ENCODE measurements around the gene MYEF2.

MYEF2 gene

DNA sequence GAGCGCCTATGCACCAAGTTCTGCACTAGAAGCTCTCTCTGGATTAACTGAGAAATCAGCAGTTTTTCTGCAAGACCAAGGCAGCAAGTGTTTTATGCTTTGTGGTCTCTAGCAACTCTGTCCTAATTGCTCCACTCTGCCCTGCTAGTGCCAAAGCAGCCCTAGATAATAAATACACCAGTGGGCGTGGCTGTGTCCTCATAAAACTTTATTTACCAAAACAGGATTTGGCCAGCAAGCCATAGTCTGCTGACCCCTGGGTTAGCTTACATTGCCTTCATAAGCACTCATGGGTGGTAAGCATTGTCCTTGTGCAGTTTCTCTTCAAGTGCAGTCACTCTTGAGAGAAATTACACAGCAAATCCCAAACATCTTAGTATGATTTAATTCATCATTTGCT is 88.0 kb downstream of the MYEF2 start:
- H3K4me3 ChIP-seq: no peak overlapping the region
- no peak overlapping the region for H3K9ac ChIP-seq (ENCODE audit: insufficient read length)
- H3K36me3 ChIP-seq (ENCODE audit: insufficient read depth, low read length): no peaks in the 10 kb centered on the region
- H3K27ac ChIP-seq: no peak overlapping the region
- no peaks in the 10 kb centered on the region for H3K9me3 ChIP-seq (ENCODE audit: low read depth, low read length)
- TF ChIP-seq POLR2AphosphoS5 (IDR thresholded peaks at IDR 0.05; ENCODE audit: borderline replicate concordance, low read depth, low read length): no peak
- TF ChIP-seq FOXP2 (optimal IDR thresholded peaks at IDR 0.05; ENCODE audit: control extremely low read depth, extremely low read length, insufficient read depth): no peak
- no peak for TF ChIP-seq EZH2 (IDR thresholded peaks at IDR 0.05)
- DNase-seq (ENCODE audit: low read depth, low spot score): no peak

DNA sequence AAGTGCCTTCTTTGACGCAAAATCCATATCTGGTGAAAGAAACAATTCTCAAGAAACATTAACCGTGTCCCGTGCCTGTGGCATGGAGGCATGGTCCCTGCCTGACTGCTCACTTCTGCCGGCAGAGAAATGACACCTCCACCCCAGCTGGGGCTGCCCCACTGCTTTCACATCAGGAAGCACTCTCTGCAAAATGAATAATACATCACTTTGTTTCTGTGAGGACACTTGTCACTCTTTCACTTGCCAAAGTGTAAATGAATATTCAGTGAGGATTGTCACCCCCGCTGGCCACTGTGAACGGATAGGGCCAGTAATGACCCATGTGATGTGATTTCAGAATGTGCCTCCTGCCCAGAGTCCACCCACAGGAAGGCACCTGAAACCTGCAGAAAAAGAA is 88.4 kb downstream of the MYEF2 start:
- Histone ChIP-seq H3K36me3 (ENCODE audit: insufficient read depth, low read length) (no peaks in the 10 kb centered on the region), H3K4me3 (no peak overlapping the region), H3K9me3 (ENCODE audit: low read depth, low read length) (no peaks in the 10 kb centered on the region), H3K27ac (no peak overlapping the region), H3K9ac (ENCODE audit: insufficient read length) (no peak overlapping the region)
- no peak for TF ChIP-seq POLR2AphosphoS5 (IDR thresholded peaks at IDR 0.05; ENCODE audit: borderline replicate concordance, low read depth, low read length)
- TF ChIP-seq FOXP2 (optimal IDR thresholded peaks at IDR 0.05; ENCODE audit: control extremely low read depth, extremely low read length, insufficient read depth): no peak
- TF ChIP-seq EZH2 (IDR thresholded peaks at IDR 0.05): no peak
- DNase-seq (ENCODE audit: low read depth, low spot score): no peak

DNA sequence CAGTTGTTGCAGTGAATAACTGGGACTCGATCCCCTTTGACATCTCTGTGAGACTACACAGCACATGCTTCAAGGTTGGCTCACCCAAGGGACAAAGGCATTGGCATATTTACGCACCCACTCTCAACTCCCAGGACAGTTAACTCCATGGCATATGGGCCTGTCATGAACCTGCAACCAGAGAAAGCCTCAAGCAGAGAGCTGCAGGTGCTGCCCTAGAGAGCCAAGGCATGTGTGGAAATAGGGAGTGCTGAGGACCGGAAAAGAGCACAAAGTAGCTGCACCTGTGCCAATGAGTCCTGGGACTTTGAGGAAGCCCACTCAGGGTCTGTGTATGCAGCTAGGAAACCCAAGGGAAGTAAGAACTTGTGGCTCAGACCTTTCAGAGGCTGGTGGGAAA is 90.3 kb downstream of the MYEF2 start:
- DNase-seq (ENCODE audit: low read depth, low spot score): no peak
- TF ChIP-seq EZH2 (IDR thresholded peaks at IDR 0.05) (no peak), FOXP2 (optimal IDR thresholded peaks at IDR 0.05; ENCODE audit: control extremely low read depth, extremely low read length, insufficient read depth) (no peak), POLR2AphosphoS5 (IDR thresholded peaks at IDR 0.05; ENCODE audit: borderline replicate concordance, low read depth, low read length) (no peak)
- no peaks in the 10 kb centered on the region for H3K36me3 ChIP-seq (ENCODE audit: insufficient read depth, low read length)
- H3K4me3 ChIP-seq: no peak overlapping the region
- H3K9me3 ChIP-seq (ENCODE audit: low read depth, low read length): no peaks in the 10 kb centered on the region
- H3K27ac ChIP-seq: no peak overlapping the region
- H3K9ac ChIP-seq (ENCODE audit: insufficient read length): no peak overlapping the region

GRCh38 chr15:48086576-48086975 is 91.5 kb downstream of the MYEF2 start:
- H3K9ac ChIP-seq (ENCODE audit: insufficient read length): no peak overlapping the region
- H3K4me3 ChIP-seq: peak overlapping the region; percentile 17; the same call in 1 of the 2 replicates
- no peaks in the 10 kb centered on the region for H3K36me3 ChIP-seq (ENCODE audit: insufficient read depth, low read length)
- no peaks in the 10 kb centered on the region for H3K9me3 ChIP-seq (ENCODE audit: low read depth, low read length)
- H3K27ac ChIP-seq: no peak overlapping the region
- TF ChIP-seq FOXP2 (optimal IDR thresholded peaks at IDR 0.05; ENCODE audit: control extremely low read depth, extremely low read length, insufficient read depth) (no peak), EZH2 (IDR thresholded peaks at IDR 0.05) (no peak), POLR2AphosphoS5 (IDR thresholded peaks at IDR 0.05; ENCODE audit: borderline replicate concordance, low read depth, low read length) (no peak)
- DNase-seq (ENCODE audit: low read depth, low spot score): peak; percentile 16

DNA sequence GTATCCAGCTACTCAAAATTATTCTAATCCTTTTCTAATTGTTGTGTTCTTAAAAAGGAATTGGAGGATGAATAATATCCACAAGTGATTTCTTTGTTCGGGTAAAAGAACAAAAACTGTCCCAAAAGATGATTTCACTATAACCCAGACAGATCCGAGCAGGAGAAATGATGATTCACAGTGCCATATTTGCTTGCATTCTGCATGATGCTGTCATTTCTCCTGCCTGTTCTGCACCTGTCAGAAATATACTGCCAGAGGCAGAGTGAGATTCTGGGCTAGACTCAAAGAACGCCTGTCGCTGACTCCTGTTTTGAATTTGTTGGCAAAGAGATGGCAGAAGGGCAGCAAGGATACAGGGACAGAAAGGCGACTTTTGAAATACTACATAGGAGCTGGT is 92.0 kb downstream of the MYEF2 start:
- Histone ChIP-seq H3K27ac (no peak overlapping the region), H3K9me3 (ENCODE audit: low read depth, low read length) (no peaks in the 10 kb centered on the region), H3K4me3 (peak overlapping the region; percentile 17; the same call in 1 of the 2 replicates), H3K9ac (ENCODE audit: insufficient read length) (no peak overlapping the region), H3K36me3 (ENCODE audit: insufficient read depth, low read length) (no peaks in the 10 kb centered on the region)
- DNase-seq (ENCODE audit: low read depth, low spot score): no peak
- TF ChIP-seq EZH2 (IDR thresholded peaks at IDR 0.05): no peak
- TF ChIP-seq FOXP2 (optimal IDR thresholded peaks at IDR 0.05; ENCODE audit: control extremely low read depth, extremely low read length, insufficient read depth): no peak
- TF ChIP-seq POLR2AphosphoS5 (IDR thresholded peaks at IDR 0.05; ENCODE audit: borderline replicate concordance, low read depth, low read length): no peak

DNA sequence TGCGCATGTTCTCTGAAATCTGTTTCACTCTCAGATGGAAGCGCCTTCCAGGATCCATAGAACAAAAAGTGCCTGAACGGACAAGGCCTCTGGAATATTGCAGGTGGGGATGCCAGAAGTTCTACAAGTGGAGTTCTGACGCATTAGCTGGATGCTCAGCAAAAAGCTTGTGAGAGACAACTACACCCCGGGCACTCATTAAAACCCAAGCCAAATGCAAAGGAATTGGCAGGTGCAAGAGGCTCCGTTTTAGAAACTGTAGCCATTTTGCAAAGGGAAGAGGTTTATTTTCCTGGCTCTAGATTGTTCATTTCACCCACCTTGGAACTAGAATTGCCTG is 92.5 kb downstream of the MYEF2 start:
- H3K9ac ChIP-seq (ENCODE audit: insufficient read length): no peak overlapping the region
- H3K9me3 ChIP-seq (ENCODE audit: low read depth, low read length): no peaks in the 10 kb centered on the region
- DNase-seq (ENCODE audit: low read depth, low spot score): no peak
- no peak overlapping the region for H3K27ac ChIP-seq
- H3K4me3 ChIP-seq: no peak overlapping the region
- no peak for TF ChIP-seq EZH2 (IDR thresholded peaks at IDR 0.05)
- no peak for TF ChIP-seq POLR2AphosphoS5 (IDR thresholded peaks at IDR 0.05; ENCODE audit: borderline replicate concordance, low read depth, low read length)
- TF ChIP-seq FOXP2 (optimal IDR thresholded peaks at IDR 0.05; ENCODE audit: control extremely low read depth, extremely low read length, insufficient read depth): no peak
- no peaks in the 10 kb centered on the region for H3K36me3 ChIP-seq (ENCODE audit: insufficient read depth, low read length)

- H3K9ac ChIP-seq (ENCODE audit: insufficient read length): no peak overlapping the region
- H3K27ac ChIP-seq: no peak overlapping the region
- no peaks in the 10 kb centered on the region for H3K36me3 ChIP-seq (ENCODE audit: insufficient read depth, low read length)
- TF ChIP-seq EZH2 (IDR thresholded peaks at IDR 0.05): no peak
- TF ChIP-seq POLR2AphosphoS5 (IDR thresholded peaks at IDR 0.05; ENCODE audit: borderline replicate concordance, low read depth, low read length): no peak
- TF ChIP-seq FOXP2 (optimal IDR thresholded peaks at IDR 0.05; ENCODE audit: control extremely low read depth, extremely low read length, insufficient read depth): no peak
- no peak overlapping the region for H3K4me3 ChIP-seq
- DNase-seq (ENCODE audit: low read depth, low spot score): peak; percentile 18
- H3K9me3 ChIP-seq (ENCODE audit: low read depth, low read length): no peaks in the 10 kb centered on the region
Observed at GRCh38 chr15:48084759-48085590, 93.1 kb downstream of the MYEF2 start.
